H1 (cell line): ENCODE data around the gene SLC22A13. TPM values are rescaled to one million over a fixed set of nuclear protein-coding genes. Genes with fewer than 3 reads are reported as not detected.

Experiments
- CTCF ChIA-PET: fragments of 300-600 bp; sonication (Branson Sonifier 250); formaldehyde crosslinking; loops from one replicate; lab custom pipeline; 2021; ENCODE audit not compliant: partially characterized antibody; lab: Charles Lee
- POLR2A ChIA-PET: fragments of 300-600 bp; sonication (Branson Sonifier 250); formaldehyde crosslinking; loops from one replicate; lab custom pipeline; 2021; ENCODE audit warnings: inconsistent platforms; ENCODE audit not compliant: partially characterized antibody; lab: Charles Lee
- DNase-seq, 2 experiments: peaks; one replicate each; pipeline versions ENCODE4 v3.0.0 to v3.0.0-alpha.2; 2010 to 2022; ENCODE audit warnings: low spot score in 2 of 2, low read depth in 1 of 2, mixed read lengths in 1 of 2
- FAIRE-seq: peaks from 2 replicates; lab custom pipeline; 2011; peaks lifted over from hg19 to GRCh38; lab: Jason Lieb, UNC
- H2AFZ ChIP-seq: 2 replicates; pipeline ENCODE4 v1.8.1; 2012; ENCODE audit warnings: low read length, inconsistent platforms
- H2AK5ac ChIP-seq: 2 replicates; pipeline ENCODE4 v1.6.1; 2013; ENCODE audit warnings: low read depth, low read length
- H2BK120ac ChIP-seq: replicated peaks from 2 replicates; pipeline ENCODE3; 2013; ENCODE audit warnings: low read depth, low read length, inconsistent platforms
- H2BK12ac ChIP-seq: 2 replicates; pipeline ENCODE4 v1.6.1; 2013; ENCODE audit warnings: low read depth, low read length
- H2BK15ac ChIP-seq: 2 replicates; pipeline ENCODE4 v1.6.1; 2013; ENCODE audit warnings: low read length
- H2BK20ac ChIP-seq: 2 replicates; pipeline ENCODE4 v1.6.1; 2013; ENCODE audit warnings: low read length
- H2BK5ac ChIP-seq: 2 replicates; pipeline ENCODE4 v1.6.1; 2013; ENCODE audit warnings: low read depth, low read length
- H3K14ac ChIP-seq: 2 replicates; pipeline ENCODE4 v1.6.1; 2013; ENCODE audit warnings: inconsistent platforms; ENCODE audit not compliant: insufficient read length
- H3K18ac ChIP-seq: 2 replicates; pipeline ENCODE4 v1.6.1; 2013; ENCODE audit warnings: low read length; ENCODE audit errors: extremely low read depth
- H3K23ac ChIP-seq: 2 replicates; pipeline ENCODE4 v1.6.1; 2013; ENCODE audit warnings: inconsistent platforms; ENCODE audit not compliant: insufficient read length
- H3K23me2 ChIP-seq: 2 replicates; pipeline ENCODE4 v1.6.1; 2013; ENCODE audit warnings: low read depth, low read length
- H3K27ac ChIP-seq: 2 replicates; pipeline ENCODE4 v1.6.1; 2011; ENCODE audit warnings: low read depth, low read length, inconsistent platforms
- H3K27me3 ChIP-seq, 4 experiments: replicated peaks in 1 of 4; 1 replicate in 1 of 4; 2 replicates in 3 of 4; pipeline versions ENCODE4 v1.6.1 to v1.8.1; 2011 to 2013; ENCODE audit warnings: low read length in 3 of 4, mild to moderate bottlenecking in 3 of 4, inconsistent platforms in 2 of 4, mixed read lengths in 2 of 4, moderate library complexity in 1 of 4; ENCODE audit not compliant: control insufficient read depth in 3 of 4, insufficient read depth in 3 of 4; ENCODE audit errors: extremely low read depth in 1 of 4
- H3K36me3 ChIP-seq, 4 experiments: 2 replicates each; pipeline versions ENCODE4 v1.6.1 to v1.8.1; 2011 to 2013; ENCODE audit warnings: mild to moderate bottlenecking in 4 of 4, low read length in 3 of 4, moderate library complexity in 2 of 4, control low read depth in 1 of 4, inconsistent platforms in 1 of 4; ENCODE audit not compliant: insufficient read depth in 4 of 4, control insufficient read depth in 2 of 4
- H3K4ac ChIP-seq: replicated peaks from 2 replicates; pipeline ENCODE3; 2013; ENCODE audit warnings: low read length, low read depth, mixed read lengths, inconsistent platforms; ENCODE audit not compliant: insufficient read length
- H3K4me1 ChIP-seq, 4 experiments: replicated peaks in 1 of 4; 1 replicate in 1 of 4; 2 replicates in 3 of 4; pipeline versions ENCODE4 v1.6.1 to v1.8.1; 2011 to 2013; ENCODE audit warnings: low read length in 3 of 4, inconsistent platforms in 2 of 4, mixed read lengths in 1 of 4; ENCODE audit not compliant: insufficient read depth in 4 of 4, control insufficient read depth in 3 of 4
- H3K4me2 ChIP-seq, 2 experiments: 2 replicates each; pipeline versions ENCODE4 v1.6.1 to v1.8.1; 2011 to 2013; ENCODE audit warnings: low read depth in 2 of 2, low read length in 2 of 2, control low read depth in 1 of 2, inconsistent platforms in 1 of 2, mild to moderate bottlenecking in 1 of 2; ENCODE audit not compliant: insufficient read depth in 1 of 2
- H3K4me3 ChIP-seq, 4 experiments: fragments of 200-600, 300-600 bp in 1 of 4; sonication (generic), shearing (Covaris generic), sonication (Bioruptor Twin) in 1 of 4; 2 replicates each; pipeline versions ENCODE4 v1.5.1 to v1.8.1; 2011 to 2016; ENCODE audit warnings: low read length in 4 of 4, low read depth in 3 of 4, control low read depth in 2 of 4, inconsistent platforms in 2 of 4, mild to moderate bottlenecking in 2 of 4, mixed read lengths in 1 of 4, moderate library complexity in 1 of 4; ENCODE audit not compliant: insufficient read depth in 2 of 4; ENCODE audit errors: extremely low read depth in 1 of 4
- H3K56ac ChIP-seq: replicated peaks from 2 replicates; pipeline ENCODE3; 2013; ENCODE audit warnings: low read depth, mild to moderate bottlenecking, mixed read lengths, low read length, inconsistent platforms; ENCODE audit not compliant: insufficient read length
- H3K79me1 ChIP-seq: 2 replicates; pipeline ENCODE4 v1.6.1; 2013; ENCODE audit warnings: low read depth, low read length, control low read depth
- H3K79me2 ChIP-seq, 2 experiments: 2 replicates each; pipeline versions ENCODE4 v1.6.1 to v1.8.1; 2012 to 2013; ENCODE audit warnings: low read length in 2 of 2, mild to moderate bottlenecking in 2 of 2, inconsistent platforms in 1 of 2; ENCODE audit not compliant: insufficient read depth in 2 of 2, control insufficient read depth in 1 of 2
- H3K9ac ChIP-seq, 4 experiments: replicated peaks in 1 of 4; 1 replicate in 1 of 4; 2 replicates in 3 of 4; pipeline versions ENCODE4 v1.6.1 to v1.8.1; 2011 to 2013; ENCODE audit warnings: low read depth in 3 of 4, low read length in 3 of 4, control low read depth in 2 of 4, mild to moderate bottlenecking in 2 of 4, moderate library complexity in 2 of 4, inconsistent platforms in 1 of 4; ENCODE audit errors: extremely low read depth in 1 of 4
- H3K9me3 ChIP-seq, 2 experiments: 2 replicates each; pipeline versions ENCODE4 v1.6.1 to v1.8.1; 2012 to 2013; ENCODE audit warnings: mild to moderate bottlenecking in 2 of 2, moderate library complexity in 2 of 2, control low read depth in 1 of 2, inconsistent platforms in 1 of 2, low read depth in 1 of 2, low read length in 1 of 2, mixed read lengths in 1 of 2; ENCODE audit not compliant: insufficient read depth in 2 of 2
- H4K20me1 ChIP-seq, 2 experiments: replicated peaks in 1 of 2; 2 replicates each; pipeline versions ENCODE3 to v1.8.1; 2011 to 2013; ENCODE audit warnings: inconsistent platforms in 2 of 2, low read length in 2 of 2, mild to moderate bottlenecking in 1 of 2; ENCODE audit not compliant: insufficient read depth in 2 of 2, control insufficient read depth in 1 of 2
- H4K5ac ChIP-seq: 2 replicates; pipeline ENCODE4 v1.6.1; 2013; ENCODE audit warnings: low read length, low read depth, mixed read lengths, inconsistent platforms; ENCODE audit not compliant: insufficient read length
- H4K8ac ChIP-seq: 2 replicates; pipeline ENCODE4 v1.8.0; 2013; ENCODE audit warnings: mild to moderate bottlenecking, moderate library complexity, low read length, inconsistent platforms; ENCODE audit not compliant: insufficient read depth; ENCODE audit errors: extremely low read depth
- H4K91ac ChIP-seq: replicated peaks from 2 replicates; pipeline ENCODE3; 2013; ENCODE audit warnings: low read length, mixed read lengths, inconsistent platforms; ENCODE audit not compliant: insufficient read length
- ATF3 ChIP-seq: IDR thresholded peaks from 2 replicates; pipeline ENCODE4 v1.6.1; 2011; ENCODE audit warnings: low read depth, mild to moderate bottlenecking, low read length; ENCODE audit not compliant: insufficient read depth
- GABPA ChIP-seq: IDR thresholded peaks from 2 replicates; pipeline ENCODE4 v1.6.1; 2011; ENCODE audit warnings: mild to moderate bottlenecking, low read length, moderate library complexity, borderline replicate concordance; ENCODE audit not compliant: insufficient read depth
- SIN3A ChIP-seq, 2 experiments: IDR thresholded peaks in 1 of 2; conservative IDR thresholded peaks in 1 of 2; 2 replicates each; pipeline ENCODE4 v1.6.1; 2011 to 2012; ENCODE audit warnings: low read length in 2 of 2, improper control_type of control experiment in 1 of 2, low read depth in 1 of 2, mild to moderate bottlenecking in 1 of 2
- SIRT6 ChIP-seq: IDR thresholded peaks from one replicate; pipeline ENCODE4 v1.7.1; 2012; ENCODE audit warnings: low read length, inconsistent platforms
- SUZ12 ChIP-seq: fragments of 200-600 bp; sonication (generic); IDR thresholded peaks from 2 replicates; pipeline ENCODE4 v1.6.1; 2012; ENCODE audit warnings: mild to moderate bottlenecking, inconsistent platforms, low read length, moderate library complexity, mixed read lengths
- TBP ChIP-seq: IDR thresholded peaks from 2 replicates; pipeline ENCODE4 v1.6.1; 2011; ENCODE audit warnings: low read depth, low read length, improper control_type of control experiment
- WGBS, 2 experiments: shearing (Covaris generic) in 1 of 2; methylation state at CpG; one replicate each; pipeline versions ENCODE4 v1.1.6 to v1.1.7; 2013 to 2015; ENCODE audit warnings: low lambda C conversion rate in 2 of 2, mixed read lengths in 2 of 2, inconsistent platforms in 1 of 2, low coverage in 1 of 2, missing lambda C conversion rate in 1 of 2; ENCODE audit not compliant: insufficient replicate concordance in 2 of 2, insufficient coverage in 1 of 2, insufficient read length in 1 of 2; ENCODE audit errors: extremely low coverage in 1 of 2, missing lambda C conversion rate in 1 of 2; 5-methylcytosine and 5-hydroxymethylcytosine counted together
- polyA plus RNA-seq, 7 experiments: library from polyadenylated mRNA; depleted of rRNA in 3 of 7; stranded (reverse) in 5 of 7; unstranded in 2 of 7; fragments of >200 nt in 5 of 7; fragments of 200-250 nt in 2 of 7; gene quantifications; 1 replicate in 5 of 7; 2 replicates in 1 of 7; 4 replicates in 1 of 7; pipeline versions ENCODE4 v1.2.1 to v1.2.3, GENCODE V29; 2011 to 2013; ENCODE audit warnings: missing spikeins in 2 of 7, mixed read lengths in 2 of 7
- total RNA-seq: library from RNA; stranded (reverse); fragmentation: NEBNext Ultra II Directional; extraction: Animal tissue kit (Norgen Biotek cat#: 25700); gene quantifications from 2 replicates; pipeline ENCODE4 v1.2.1, GENCODE V29; 2021

The SLC22A13 gene
- total and polyA plus RNA-seq, 2 of the 8 experiments (the other 6 are each of a cell fraction or from before 2014, with no cell fraction given) = 0.05 to 0.41 TPM

DNA sequence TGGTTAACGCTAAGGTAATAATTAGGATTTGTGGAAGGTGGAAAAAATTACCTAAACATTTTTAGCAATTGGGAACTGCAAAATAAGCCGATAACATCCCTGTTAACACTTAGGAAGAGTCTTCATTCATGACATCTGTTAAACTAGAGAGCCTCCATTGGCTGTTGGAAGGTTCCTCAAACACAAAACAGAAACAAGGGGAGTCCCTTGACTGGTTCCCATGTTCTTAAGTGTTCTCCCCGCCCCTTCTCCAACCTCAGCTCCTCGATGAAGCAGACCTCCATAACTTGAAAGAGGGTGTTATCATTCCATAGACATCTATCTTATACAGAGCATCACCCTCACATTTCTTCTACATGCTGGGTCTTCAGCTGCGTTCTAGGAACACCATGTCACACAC is 2.5 kb downstream of the SLC22A13 start:
- Histone ChIP-seq H4K8ac (no peak overlapping the region), H3K18ac (no peak overlapping the region), H3K4ac (no peak overlapping the region), H2BK15ac (no peak overlapping the region), H3K36me3 (no peaks in the 10 kb centered on the region), H4K5ac (no peak overlapping the region), H3K4me3 (no peak overlapping the region), H2BK5ac (no peak overlapping the region), H3K27me3 (no peaks in the 10 kb centered on the region; a peak in 1 of 7 replicates), H3K14ac (no peak overlapping the region), H3K79me1 (no peaks in the 10 kb centered on the region), H3K4me2 (no peak overlapping the region), H3K9ac (no peak overlapping the region), H3K23ac (no peak overlapping the region), H3K23me2 (0 out of 2 replicates have a peak, but pooled peaks cover 3% of the 10 kb centered on the region), H4K20me1 (no peaks in the 10 kb centered on the region), H3K9me3 (no peaks in the 10 kb centered on the region), H3K56ac (no peak overlapping the region), H2BK12ac (no peak overlapping the region), H2BK120ac (no peak overlapping the region), H3K27ac (no peak overlapping the region), H2BK20ac (no peak overlapping the region), H2AK5ac (no peak overlapping the region), H2AFZ (no peak overlapping the region), H3K4me1 (peaks cover 0 to 10% (median 3%) of the 10 kb centered on the region in 4 experiments; a peak in 3 of 7 replicates), H3K79me2 (no peaks in the 10 kb centered on the region), H4K91ac (no peak overlapping the region)
- ChIA-PET CTCF (no interaction called here), POLR2A (no interaction called here)
- WGBS, 2 experiments = 80% methylated on average over 5 of the region's 5 CpGs; no CpG with 5 or more reads in 1 of the 2 experiments
- DNase-seq (no peak), FAIRE-seq (no peak)
- TF ChIP-seq ATF3 (no peak), GABPA (no peak), TBP (no peak), SUZ12 (no peak), SIRT6 (no peak), SIN3A (conservative IDR thresholded peaks at IDR 0.05 in 1 of 2, IDR thresholded peaks at IDR 0.05 in 1 of 2; ENCODE audit: low read depth in 1 of 2, low read length in 2 of 2) (no peak)
